Measurements from ENCODE around the gene HSD17B3.
A peak's percentile ranks its signal among the peaks of the same experiment; 100 is the strongest.
"Not testable (repeated sequence)": the region's sequence is repeated elsewhere in the genome, so short reads cannot be mapped to it uniquely, and the experiment has no call there.

The HSD17B3 gene

DNA sequence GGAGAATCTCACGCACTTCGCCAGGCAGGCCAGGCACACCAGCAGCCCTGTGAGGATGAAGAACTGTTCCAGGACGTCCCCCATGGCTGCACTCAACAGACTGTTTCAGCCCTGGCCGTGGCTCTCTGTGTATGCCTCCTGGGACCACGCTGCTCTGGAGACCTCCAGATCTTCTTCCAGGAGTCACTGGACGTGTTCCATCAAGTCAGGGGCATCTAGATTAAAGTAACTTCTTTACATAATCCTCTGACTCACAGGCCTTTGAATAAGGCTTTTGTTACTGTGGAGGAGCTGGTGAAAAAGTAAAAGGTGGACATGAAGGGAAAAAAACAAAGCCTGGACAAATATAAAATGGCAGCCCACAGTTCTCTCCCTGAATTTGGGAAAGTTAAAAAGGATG is at the start of gene HSD17B3:
Gene HSD17B3 (minus strand): TSS at position 156 of the 400 bp plus-strand sequence. CDS start 72 bp downstream, at position 84.
- no peak for DNase-seq

DNA sequence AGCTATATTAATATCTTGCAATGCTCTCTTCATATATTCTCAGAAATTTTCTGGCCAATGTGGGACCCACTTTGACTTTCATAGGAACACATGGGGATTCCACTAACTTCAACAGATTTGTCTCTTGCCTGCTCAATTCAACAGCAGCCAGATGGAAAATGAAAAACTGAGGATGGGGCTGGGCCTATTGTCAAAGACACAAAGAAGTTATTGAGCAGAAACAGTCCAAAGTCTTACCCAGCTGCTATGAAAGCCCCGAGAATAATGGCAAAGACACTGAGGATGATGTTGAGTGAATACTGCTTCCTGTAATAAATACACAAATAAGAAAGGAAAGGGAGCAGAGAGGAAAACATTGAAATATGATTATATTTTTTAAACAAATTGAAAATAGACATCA is 48.9 kb upstream of the HSD17B3 start:
- DNase-seq: no peak

GRCh38 chr9:96348261-96348660 is 46.3 kb upstream of the HSD17B3 start:
- no peak for DNase-seq

DNA sequence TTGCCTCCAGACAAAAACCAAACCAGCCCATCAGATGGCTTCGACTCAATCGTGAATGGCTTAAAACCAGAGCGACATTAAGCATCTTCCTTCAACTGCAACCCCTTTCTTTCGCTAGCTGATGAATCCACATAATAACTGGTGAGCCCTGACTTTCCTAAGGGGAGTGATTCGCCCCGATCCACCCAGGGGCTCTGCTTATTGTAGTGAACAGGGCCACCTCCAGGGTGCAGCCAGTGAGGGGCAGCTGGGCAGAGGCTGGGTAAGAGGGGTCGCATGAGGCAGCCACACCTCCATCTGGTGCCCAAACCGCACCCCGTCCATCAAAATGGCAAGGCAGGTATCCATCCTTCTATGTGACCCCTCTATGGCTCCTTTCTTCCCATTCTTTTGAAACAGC is 43.6 kb upstream of the HSD17B3 start:
- no peak for DNase-seq

GRCh38 chr9:96344458-96345180 is 42.6 kb upstream of the HSD17B3 start:
- DNase-seq: no peak

GRCh38 chr9:96343515-96344360 is 41.8 kb upstream of the HSD17B3 start:
- no peak for DNase-seq

- no peak for DNase-seq
Observed at GRCh38 chr9:96342571-96343245, 40.7 kb upstream of the HSD17B3 start.

GRCh38 chr9:96340707-96341106 is 38.7 kb upstream of the HSD17B3 start:
- DNase-seq: no peak

- DNase-seq: no peak
Observed at GRCh38 chr9:96338299-96338698, 36.3 kb upstream of the HSD17B3 start.

DNA sequence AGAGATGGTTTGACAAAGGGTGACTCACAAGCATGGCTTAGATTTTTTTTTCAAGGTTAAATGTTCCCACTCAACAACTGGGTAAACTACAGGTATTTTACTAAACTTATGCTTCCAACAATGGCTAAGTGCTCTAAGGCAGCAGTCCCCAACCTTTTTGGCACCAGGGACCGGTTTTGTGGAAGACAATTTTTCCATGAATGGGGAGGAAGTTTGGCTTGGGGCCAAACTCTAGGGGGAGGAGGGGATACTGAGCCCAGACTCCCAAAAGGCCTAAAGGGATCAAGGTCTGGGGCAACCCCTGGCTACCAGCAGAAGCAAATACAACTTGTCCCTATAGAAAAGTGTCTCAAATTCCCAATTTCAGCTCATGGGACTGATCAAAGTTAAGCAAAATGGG is 32.0 kb upstream of the HSD17B3 start:
- DNase-seq: no peak

- DNase-seq: no peak
Observed at GRCh38 chr9:96331236-96331947, 29.4 kb upstream of the HSD17B3 start.

GRCh38 chr9:96327694-96328352 is 25.8 kb upstream of the HSD17B3 start:
- peak; percentile 4 to 15 for DNase-seq

DNA sequence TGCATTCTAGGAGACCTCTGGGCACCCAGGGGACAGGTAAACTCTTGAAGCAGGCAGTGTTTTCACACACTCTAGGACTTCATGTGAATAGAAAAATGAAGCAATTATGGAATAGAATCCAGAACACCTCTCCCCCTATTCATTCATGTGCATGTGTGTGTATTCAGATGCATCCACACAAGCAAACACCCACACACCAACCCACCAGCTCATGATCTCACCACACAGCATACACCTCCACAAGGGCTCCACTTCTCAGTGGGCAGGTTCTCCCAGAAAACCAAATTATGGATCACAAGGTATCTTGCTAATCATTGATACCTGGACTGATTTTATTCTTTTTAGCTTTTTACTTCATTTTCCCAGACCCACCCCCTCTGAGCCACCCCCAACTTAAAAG is 21.2 kb upstream of the HSD17B3 start:
- DNase-seq: no peak

GRCh38 chr9:96322736-96323135 is 20.8 kb upstream of the HSD17B3 start:
- DNase-seq: not testable (repeated sequence)

GRCh38 chr9:96322210-96322609 is 20.2 kb upstream of the HSD17B3 start:
- not testable (repeated sequence) for DNase-seq

GRCh38 chr9:96321515-96321914 is 19.5 kb upstream of the HSD17B3 start:
- no peak for DNase-seq

- DNase-seq: no peak
Observed at GRCh38 chr9:96320749-96321280, 18.8 kb upstream of the HSD17B3 start.

DNA sequence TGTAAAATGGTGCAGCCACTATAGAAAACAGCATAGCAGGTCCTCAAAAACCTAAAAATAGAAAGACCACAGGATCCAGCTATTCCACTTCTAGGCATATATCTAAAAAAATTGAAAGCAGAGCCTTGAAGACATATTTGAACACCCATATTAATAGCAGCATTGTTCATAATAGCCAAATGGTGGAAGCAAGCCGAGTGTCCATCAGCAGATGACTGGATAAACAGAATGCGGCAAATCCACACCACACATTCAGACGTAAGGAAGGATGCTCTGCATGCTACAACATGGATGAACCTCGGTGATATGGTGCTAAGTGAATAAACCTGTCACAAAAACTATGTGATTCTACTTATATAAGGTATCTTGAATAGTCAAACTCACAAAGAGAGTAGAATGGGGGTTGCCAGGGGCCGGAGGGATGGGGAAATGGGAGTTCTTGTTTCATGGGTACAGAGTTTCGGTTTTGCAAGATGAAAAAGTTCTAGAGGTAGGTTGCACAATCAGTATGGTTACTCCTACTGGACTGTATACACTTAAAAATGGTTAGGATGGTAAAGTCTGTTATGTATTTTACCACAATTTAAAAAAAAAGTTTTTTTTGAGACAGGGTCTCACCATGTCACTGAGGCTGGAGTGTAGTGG is 17.1 kb upstream of the HSD17B3 start:
- DNase-seq: no peak

- peak; percentile 18 to 40 for DNase-seq
Observed at GRCh38 chr9:96317335-96317980, 15.5 kb upstream of the HSD17B3 start.

- no peak for DNase-seq
Observed at GRCh38 chr9:96309850-96310249, 7.9 kb upstream of the HSD17B3 start.

DNA sequence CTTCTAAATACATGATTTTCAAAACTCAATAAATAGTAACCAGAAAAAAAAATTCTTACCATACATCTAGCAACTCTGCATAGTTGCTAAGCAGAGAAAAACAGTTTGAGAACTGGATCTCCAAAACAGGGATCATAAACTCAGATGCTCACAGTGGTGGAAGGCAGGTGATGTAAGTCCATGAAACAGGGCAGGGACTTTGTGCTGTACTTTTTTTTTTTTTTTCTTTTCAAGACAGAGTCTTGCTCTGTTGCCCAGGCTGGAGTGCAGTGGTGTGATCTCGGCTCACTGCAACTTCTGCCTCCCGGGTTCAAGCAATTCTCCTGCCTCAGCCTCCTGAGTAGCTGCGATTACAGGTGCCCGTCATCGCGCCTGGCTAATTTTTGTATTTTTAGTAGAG is 5.0 kb upstream of the HSD17B3 start:
- not testable (repeated sequence) for DNase-seq

Measured in stimulated activated CD4-positive, alpha-beta T cell treated with anti-CD3 and anti-CD28 coated beads, Interleukin-4, amount 100 ng/mL, for 4 hours (primary cell).